NCI-H226 (cell line): Measurements from ENCODE around the gene ADCY2.

Experiments
- DNase-seq: peaks from one replicate; pipeline ENCODE4 v3.0.0-alpha.2; 2015

The ADCY2 gene

GRCh38 chr5:7395947-7396712, at the start of gene ADCY2:
ADCY2 (plus strand) TSS chr5:7396138; CDS start chr5:7396297, 159 bp downstream.
- no peak for DNase-seq

- no peak for DNase-seq
Observed at GRCh38 chr5:7347377-7347776, 48.6 kb upstream of the ADCY2 start.

GRCh38 chr5:7348168-7348854, 47.6 kb upstream of the ADCY2 start:
- no peak for DNase-seq

- DNase-seq, result no peak
Observed at GRCh38 chr5:7361593-7361992, 34.3 kb upstream of the ADCY2 start.

- DNase-seq, result no peak
Observed at GRCh38 chr5:7363067-7363677, 32.8 kb upstream of the ADCY2 start.

GRCh38 chr5:7364226-7364875, 31.6 kb upstream of the ADCY2 start:
- no peak for DNase-seq

GRCh38 chr5:7367780-7368179, 28.2 kb upstream of the ADCY2 start:
- no peak for DNase-seq

GRCh38 chr5:7372399-7372798, 23.5 kb upstream of the ADCY2 start:
- no peak for DNase-seq

- no peak for DNase-seq
Observed at GRCh38 chr5:7374186-7374585, 21.8 kb upstream of the ADCY2 start.

- no peak for DNase-seq
Observed at GRCh38 chr5:7375457-7375856, 20.5 kb upstream of the ADCY2 start.

- DNase-seq, result no peak
Observed at GRCh38 chr5:7376871-7377270, 19.1 kb upstream of the ADCY2 start.

- DNase-seq, result no peak
Observed at GRCh38 chr5:7377761-7378160, 18.2 kb upstream of the ADCY2 start.

GRCh38 chr5:7382588-7382987, 13.3 kb upstream of the ADCY2 start:
- DNase-seq, result no peak

- no peak for DNase-seq
Observed at GRCh38 chr5:7385681-7386080, 10.3 kb upstream of the ADCY2 start.

- no peak for DNase-seq
Observed at GRCh38 chr5:7388553-7388952, 7.4 kb upstream of the ADCY2 start.

- no peak for DNase-seq
Observed at GRCh38 chr5:7391215-7391614, 4.7 kb upstream of the ADCY2 start.

- DNase-seq, result no peak
Observed at GRCh38 chr5:7391814-7392692, 3.9 kb upstream of the ADCY2 start.

GRCh38 chr5:7392693-7393024, 3.3 kb upstream of the ADCY2 start:
- no peak for DNase-seq

- DNase-seq, result no peak
Observed at GRCh38 chr5:7393921-7394799, 1.8 kb upstream of the ADCY2 start.

GRCh38 chr5:7394889-7395431, 978 bp upstream of the ADCY2 start:
- DNase-seq, result no peak

GRCh38 chr5:7395432-7395946, 449 bp upstream of the ADCY2 start:
- no peak for DNase-seq
